ENCODE results near the gene NRDC. TPM values are rescaled to one million over a fixed set of nuclear protein-coding genes. Genes with fewer than 3 reads are reported as not detected.
"Not testable (repeated sequence)": the region's sequence is repeated elsewhere in the genome, so short reads cannot be mapped to it uniquely, and the experiment has no call there.

The NRDC gene
- total RNA-seq, 2 donors from 2014 or later: 97.9 to 116 TPM

- Mint-ChIP-seq H3K36me3 (ENCODE audit: low read depth) (no peaks in the 10 kb centered on the region), H3K4me3 (no peak overlapping the region), H3K27me3 (peaks cover 25% of the 10 kb centered on the region), H3K4me1 (peaks cover 2% of the 10 kb centered on the region), H3K27ac (peak overlapping the region; percentile 43)
- no peak for ATAC-seq
- H3K9me3 ChIP-seq (ENCODE audit: control insufficient read depth, low read length, poor library complexity, severe bottlenecking): no peaks in the 10 kb centered on the region
- no peak for DNase-seq
These were observed 28.7 kb upstream of the NRDC start for GRCh38 chr1:51907079-51907702.

GRCh38 chr1:51906306-51907078 lies 28.0 kb upstream of the NRDC start:
- H3K4me3 Mint-ChIP-seq: no peak overlapping the region

GRCh38 chr1:51902456-51902855 lies 23.9 kb upstream of the NRDC start:
- peaks cover 2% of the 10 kb centered on the region for H3K4me1 Mint-ChIP-seq
- ATAC-seq (no peak), DNase-seq (no peak)
- no peaks in the 10 kb centered on the region for H3K36me3 Mint-ChIP-seq (ENCODE audit: low read depth)
- peaks cover 34% of the 10 kb centered on the region for H3K27me3 Mint-ChIP-seq
- H3K9me3 ChIP-seq (ENCODE audit: control insufficient read depth, low read length, poor library complexity, severe bottlenecking): no peaks in the 10 kb centered on the region
- H3K27ac Mint-ChIP-seq: no peak overlapping the region
- H3K4me3 Mint-ChIP-seq: no peak overlapping the region

More at GRCh38 chr1:51906306-51907078, 28.0 kb upstream of the NRDC start:
- Mint-ChIP-seq H3K36me3 (ENCODE audit: low read depth) (no peaks in the 10 kb centered on the region), H3K4me1 (peaks cover 2% of the 10 kb centered on the region), H3K27ac (peak overlapping the region; percentile 19), H3K27me3 (peaks cover 20% of the 10 kb centered on the region)
- H3K9me3 ChIP-seq (ENCODE audit: control insufficient read depth, low read length, poor library complexity, severe bottlenecking): no peaks in the 10 kb centered on the region
- DNase-seq (no peak), ATAC-seq (no peak)

- ATAC-seq (no peak), DNase-seq (no peak)
- no peaks in the 10 kb centered on the region for H3K36me3 Mint-ChIP-seq (ENCODE audit: low read depth)
- H3K27ac Mint-ChIP-seq: peak overlapping the region; percentile 45
- H3K27me3 Mint-ChIP-seq: peaks cover 44% of the 10 kb centered on the region
- H3K9me3 ChIP-seq (ENCODE audit: control insufficient read depth, low read length, poor library complexity, severe bottlenecking): no peaks in the 10 kb centered on the region
- H3K4me1 Mint-ChIP-seq: peaks cover 6% of the 10 kb centered on the region
- H3K4me3 Mint-ChIP-seq: no peak overlapping the region
These were observed 22.6 kb upstream of the NRDC start for GRCh38 chr1:51901151-51901550.

- H3K4me1 Mint-ChIP-seq: peaks cover 7% of the 10 kb centered on the region
- no peak for DNase-seq
- peaks cover 65% of the 10 kb centered on the region for H3K27me3 Mint-ChIP-seq
- H3K27ac Mint-ChIP-seq: no peak overlapping the region
- no peak for ATAC-seq
- no peaks in the 10 kb centered on the region for H3K9me3 ChIP-seq (ENCODE audit: control insufficient read depth, low read length, poor library complexity, severe bottlenecking)
- H3K4me3 Mint-ChIP-seq: no peak overlapping the region
- H3K36me3 Mint-ChIP-seq (ENCODE audit: low read depth): no peaks in the 10 kb centered on the region
These were observed 20.5 kb upstream of the NRDC start for GRCh38 chr1:51899022-51899421.

GRCh38 chr1:51898090-51898734 lies 19.7 kb upstream of the NRDC start:
- ATAC-seq: no peak
- Mint-ChIP-seq H3K27me3 (peaks cover 73% of the 10 kb centered on the region), H3K36me3 (ENCODE audit: low read depth) (no peaks in the 10 kb centered on the region), H3K4me1 (peaks cover 5% of the 10 kb centered on the region), H3K4me3 (no peak overlapping the region), H3K27ac (no peak overlapping the region)
- no peaks in the 10 kb centered on the region for H3K9me3 ChIP-seq (ENCODE audit: control insufficient read depth, low read length, poor library complexity, severe bottlenecking)
- no peak for DNase-seq

GRCh38 chr1:51897699-51898031 lies 19.1 kb upstream of the NRDC start:
- H3K4me3 Mint-ChIP-seq: no peak overlapping the region
- H3K36me3 Mint-ChIP-seq (ENCODE audit: low read depth): no peaks in the 10 kb centered on the region
- H3K9me3 ChIP-seq (ENCODE audit: control insufficient read depth, low read length, poor library complexity, severe bottlenecking): no peaks in the 10 kb centered on the region
- no peak for ATAC-seq
- DNase-seq: no peak
- H3K27ac Mint-ChIP-seq: no peak overlapping the region
- H3K27me3 Mint-ChIP-seq: peaks cover 75% of the 10 kb centered on the region
- peaks cover 5% of the 10 kb centered on the region for H3K4me1 Mint-ChIP-seq

GRCh38 chr1:51894748-51895147 lies 16.2 kb upstream of the NRDC start:
- not testable (repeated sequence) for H3K27ac Mint-ChIP-seq; DNase-seq; ATAC-seq; H3K9me3 ChIP-seq (ENCODE audit: control insufficient read depth, low read length, poor library complexity, severe bottlenecking); H3K36me3 Mint-ChIP-seq (ENCODE audit: low read depth); H3K4me3 Mint-ChIP-seq; H3K4me1 Mint-ChIP-seq
- peaks cover 89% of the 10 kb centered on the region for H3K27me3 Mint-ChIP-seq

GRCh38 chr1:51878308-51878615 lies 265 bp downstream of the NRDC start:
- Mint-ChIP-seq H3K4me1 (peaks cover 18% of the 10 kb centered on the region), H3K4me3 (no peak overlapping the region), H3K36me3 (ENCODE audit: low read depth) (peaks cover 6% of the 10 kb centered on the region), H3K27me3 (peaks cover 16% of the 10 kb centered on the region), H3K27ac (no peak overlapping the region)
- ATAC-seq (no peak), DNase-seq (no peak)
- no peaks in the 10 kb centered on the region for H3K9me3 ChIP-seq (ENCODE audit: control insufficient read depth, low read length, poor library complexity, severe bottlenecking)

- no peaks in the 10 kb centered on the region for H3K36me3 Mint-ChIP-seq (ENCODE audit: low read depth)
- H3K4me1 Mint-ChIP-seq: peaks cover 14% of the 10 kb centered on the region
- no peak overlapping the region for H3K4me3 Mint-ChIP-seq
- H3K27me3 Mint-ChIP-seq: peaks cover 10% of the 10 kb centered on the region
- no peak for ATAC-seq
- H3K27ac Mint-ChIP-seq: no peak overlapping the region
- H3K9me3 ChIP-seq (ENCODE audit: control insufficient read depth, low read length, poor library complexity, severe bottlenecking): no peaks in the 10 kb centered on the region
- DNase-seq: no peak
These were observed 856 bp downstream of the NRDC start for GRCh38 chr1:51877434-51878307.

- Mint-ChIP-seq H3K36me3 (ENCODE audit: low read depth) (peaks cover 1% of the 10 kb centered on the region), H3K27me3 (no peaks in the 10 kb centered on the region), H3K27ac (peak overlapping the region; percentile 67), H3K4me1 (peaks cover 25% of the 10 kb centered on the region), H3K4me3 (no peak overlapping the region)
- no peak for ATAC-seq
- DNase-seq: no peak
- no peaks in the 10 kb centered on the region for H3K9me3 ChIP-seq (ENCODE audit: control insufficient read depth, low read length, poor library complexity, severe bottlenecking)
These were observed 2.7 kb downstream of the NRDC start for GRCh38 chr1:51875836-51876235.

- peak overlapping the region; percentile 67 for H3K27ac Mint-ChIP-seq
- H3K36me3 Mint-ChIP-seq (ENCODE audit: low read depth): peaks cover 2% of the 10 kb centered on the region
- ATAC-seq (no peak), DNase-seq (no peak)
- peak overlapping the region; percentile 43 for H3K4me3 Mint-ChIP-seq
- no peaks in the 10 kb centered on the region for H3K27me3 Mint-ChIP-seq
- no peaks in the 10 kb centered on the region for H3K9me3 ChIP-seq (ENCODE audit: control insufficient read depth, low read length, poor library complexity, severe bottlenecking)
- peaks cover 29% of the 10 kb centered on the region for H3K4me1 Mint-ChIP-seq
These were observed 3.2 kb downstream of the NRDC start for GRCh38 chr1:51875291-51875772.

- H3K4me1 Mint-ChIP-seq: peaks cover 36% of the 10 kb centered on the region
- not testable (repeated sequence) for H3K36me3 Mint-ChIP-seq (ENCODE audit: low read depth); H3K27me3 Mint-ChIP-seq; ATAC-seq; DNase-seq; H3K27ac Mint-ChIP-seq; H3K4me3 Mint-ChIP-seq; H3K9me3 ChIP-seq (ENCODE audit: control insufficient read depth, low read length, poor library complexity, severe bottlenecking)
These were observed 5.3 kb downstream of the NRDC start for GRCh38 chr1:51873270-51873669.

Data from T-helper 17 cell (primary cell).